ENCODE data around the gene LARP4B. TPM values are rescaled to one million over a fixed set of nuclear protein-coding genes. Genes with fewer than 3 reads are reported as not detected.

Gene LARP4B
- total and polyA plus RNA-seq, 2 donors (not counting 1 experiment from before 2014, with no cell fraction given): 35.6 to 129 TPM

- ChIA-PET POLR2A (no interaction called here), CTCF (no interaction called here)
- peaks cover 0 to 8% (median 3%) of the 10 kb centered on the region in 3 donors for H3K9me3 ChIP-seq (ENCODE audit: control extremely low read depth in 1 of 3, control insufficient read depth in 2 of 3, insufficient read depth in 1 of 3, low read length in 2 of 3)
- no peak overlapping the region for H3K27ac ChIP-seq (ENCODE audit: low read length in 2 of 2)
- ATAC-seq (ENCODE audit: low read depth) (no peak), DNase-seq (no peak)
- H3K4me2 ChIP-seq (replicated peaks; ENCODE audit: low read depth, low read length, poor library complexity, severe bottlenecking): no peak overlapping the region
- H3K79me2 ChIP-seq (ENCODE audit: control insufficient read depth, insufficient read depth, low read length): no peaks in the 10 kb centered on the region
- peaks cover 3% of the 10 kb centered on the region for H3K27me3 Mint-ChIP-seq
- H3K4me3 ChIP-seq (ENCODE audit: control extremely low read depth in 1 of 5, extremely low read depth in 1 of 5, insufficient read depth in 1 of 5, low read depth in 2 of 5, low read length in 4 of 5): no peak overlapping the region
- no peaks in the 10 kb centered on the region for H4K20me1 ChIP-seq (ENCODE audit: control insufficient read depth, insufficient read depth, low read length, poor library complexity, severe bottlenecking)
- H3K4me3 Mint-ChIP-seq: no peak overlapping the region
- intact Hi-C loops (cut with micrococcal nuclease): no loop called here
- H3K27me3 ChIP-seq (replicated peaks in 1 of 4; ENCODE audit: control extremely low read depth in 1 of 4, control insufficient read depth in 3 of 4, insufficient read depth in 4 of 4, low read length in 3 of 4): no peaks in the 10 kb centered on the region
- no peaks in the 10 kb centered on the region for H3K36me3 ChIP-seq (replicated peaks in 1 of 2; ENCODE audit: control extremely low read depth in 1 of 2, control insufficient read depth in 1 of 2, extremely low read depth in 1 of 2, insufficient read depth in 2 of 2, low read length in 1 of 2)
- no peak overlapping the region for H2AFZ ChIP-seq (ENCODE audit: insufficient read depth, low read depth, low read length, poor library complexity, severe bottlenecking)
- WGBS (ENCODE audit: insufficient coverage): 90% methylated on average over 25 of the region's 25 CpGs
- no peak for TF ChIP-seq EZH2 (IDR thresholded peaks at IDR 0.05; ENCODE audit: borderline replicate concordance, insufficient read depth, low read depth, low read length, poor library complexity, severe bottlenecking)
- TF ChIP-seq, protein P1, sequence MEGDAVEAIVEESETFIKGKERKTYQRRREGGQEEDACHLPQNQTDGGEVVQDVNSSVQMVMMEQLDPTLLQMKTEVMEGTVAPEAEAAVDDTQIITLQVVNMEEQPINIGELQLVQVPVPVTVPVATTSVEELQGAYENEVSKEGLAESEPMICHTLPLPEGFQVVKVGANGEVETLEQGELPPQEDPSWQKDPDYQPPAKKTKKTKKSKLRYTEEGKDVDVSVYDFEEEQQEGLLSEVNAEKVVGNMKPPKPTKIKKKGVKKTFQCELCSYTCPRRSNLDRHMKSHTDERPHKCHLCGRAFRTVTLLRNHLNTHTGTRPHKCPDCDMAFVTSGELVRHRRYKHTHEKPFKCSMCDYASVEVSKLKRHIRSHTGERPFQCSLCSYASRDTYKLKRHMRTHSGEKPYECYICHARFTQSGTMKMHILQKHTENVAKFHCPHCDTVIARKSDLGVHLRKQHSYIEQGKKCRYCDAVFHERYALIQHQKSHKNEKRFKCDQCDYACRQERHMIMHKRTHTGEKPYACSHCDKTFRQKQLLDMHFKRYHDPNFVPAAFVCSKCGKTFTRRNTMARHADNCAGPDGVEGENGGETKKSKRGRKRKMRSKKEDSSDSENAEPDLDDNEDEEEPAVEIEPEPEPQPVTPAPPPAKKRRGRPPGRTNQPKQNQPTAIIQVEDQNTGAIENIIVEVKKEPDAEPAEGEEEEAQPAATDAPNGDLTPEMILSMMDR (IDR thresholded peaks at IDR 0.05): no peak
- H3K4me1 ChIP-seq (ENCODE audit: control insufficient read depth in 2 of 2, insufficient read depth in 2 of 2, low read length in 2 of 2): peaks cover 5 to 9% of the 10 kb centered on the region in 2 donors
- H3K4me1 Mint-ChIP-seq: peaks cover 8% of the 10 kb centered on the region
- H3K9ac ChIP-seq (ENCODE audit: low read length): no peak overlapping the region
- H3K9me3 Mint-ChIP-seq (ENCODE audit: insufficient read depth): peaks cover under 1% of the 10 kb centered on the region
- no peak overlapping the region for H3K27ac Mint-ChIP-seq
Observed at GRCh38 chr10:790821-791551, 140.5 kb downstream of the LARP4B start.

Measured in B cell (primary cell).